KMS-11 (cell line): ENCODE results near the gene PARVG.

Source experiments
- H2AFZ ChIP-seq: fragments of 200-600 bp; sonication (generic); 2 replicates; pipeline ENCODE4 v1.6.1; 2016; ENCODE audit warnings: antibody characterized with exemption, mixed run types, low read depth
- H3K27ac ChIP-seq: fragments of 200-600 bp; sonication (generic); 2 replicates; pipeline ENCODE4 v1.6.1; 2016; ENCODE audit warnings: mild to moderate bottlenecking, mixed run types
- H3K27me3 ChIP-seq: fragments of 200-600 bp; sonication (generic); 2 replicates; pipeline ENCODE4 v1.6.1; 2017; ENCODE audit warnings: mild to moderate bottlenecking, low read depth, mixed run types, moderate library complexity; ENCODE audit not compliant: insufficient read depth
- H3K36me3 ChIP-seq: fragments of 200-600 bp; sonication (generic); 2 replicates; pipeline ENCODE4 v1.6.1; 2017; ENCODE audit warnings: mild to moderate bottlenecking, mixed run types; ENCODE audit not compliant: insufficient read depth
- H3K4me1 ChIP-seq: fragments of 200-600 bp; sonication (generic); 2 replicates; pipeline ENCODE4 v1.6.1; 2016; ENCODE audit warnings: mild to moderate bottlenecking, low read depth, mixed run types; ENCODE audit not compliant: poor library complexity, severe bottlenecking
- H3K4me2 ChIP-seq: fragments of 200-600 bp; sonication (generic); 2 replicates; pipeline ENCODE4 v1.7.0; 2016; ENCODE audit warnings: mild to moderate bottlenecking, mixed run types
- H3K4me3 ChIP-seq: fragments of 200-600 bp; sonication (generic); IDR thresholded peaks from 2 replicates; pipeline ENCODE4 v1.6.1; 2017; ENCODE audit warnings: low read depth, low read length, mixed read lengths; ENCODE audit not compliant: insufficient read depth
- H3K79me2 ChIP-seq: fragments of 200-600 bp; sonication (generic); 2 replicates; pipeline ENCODE4 v1.6.1; 2016; ENCODE audit warnings: low read depth, mixed run types; ENCODE audit not compliant: insufficient read depth
- H3K9ac ChIP-seq: fragments of 200-600 bp; sonication (generic); 2 replicates; pipeline ENCODE4 v1.6.1; 2016; ENCODE audit warnings: mild to moderate bottlenecking, mixed run types
- H4K20me1 ChIP-seq: fragments of 200-600 bp; sonication (generic); 2 replicates; pipeline ENCODE4 v1.6.1; 2016; ENCODE audit warnings: mild to moderate bottlenecking, mixed run types; ENCODE audit not compliant: insufficient read depth
- TF ChIP-seq, protein P1 (sequence below): fragments of 200-600 bp; sonication (generic); conservative IDR thresholded peaks from 2 replicates; pipeline ENCODE4 v1.6.1; 2017; ENCODE audit warnings: low read depth, mild to moderate bottlenecking, antibody characterized with exemption, low read length, moderate library complexity, mixed read lengths

PARVG gene

DNA sequence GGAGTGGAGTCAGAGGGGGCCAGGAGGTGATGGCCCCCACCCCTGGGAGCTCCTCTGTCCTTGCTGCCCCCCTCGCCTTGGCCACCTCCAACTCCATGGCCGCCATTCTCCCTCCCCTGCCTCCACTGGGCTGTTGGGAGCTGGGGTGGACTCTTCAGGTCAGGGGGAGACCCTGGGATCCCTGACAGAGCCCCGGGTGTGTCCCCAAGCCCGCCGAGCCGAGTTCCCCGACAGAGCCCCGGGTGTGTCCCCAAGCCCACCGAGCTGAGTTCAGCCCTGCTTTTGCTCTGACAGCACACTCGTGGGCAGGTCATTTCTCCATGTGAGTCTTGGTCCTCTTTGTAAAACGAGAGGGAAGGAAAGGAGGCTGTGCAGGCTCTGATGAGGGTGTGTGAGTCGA is 13.2 kb upstream of the PARVG start:
- H3K79me2 ChIP-seq = no peaks in the 10 kb centered on the region
- H3K27ac ChIP-seq = no peak overlapping the region
- H3K4me3 ChIP-seq = no peak overlapping the region
- no peaks in the 10 kb centered on the region for H4K20me1 ChIP-seq
- no peaks in the 10 kb centered on the region for H3K27me3 ChIP-seq
- TF ChIP-seq, protein P1, sequence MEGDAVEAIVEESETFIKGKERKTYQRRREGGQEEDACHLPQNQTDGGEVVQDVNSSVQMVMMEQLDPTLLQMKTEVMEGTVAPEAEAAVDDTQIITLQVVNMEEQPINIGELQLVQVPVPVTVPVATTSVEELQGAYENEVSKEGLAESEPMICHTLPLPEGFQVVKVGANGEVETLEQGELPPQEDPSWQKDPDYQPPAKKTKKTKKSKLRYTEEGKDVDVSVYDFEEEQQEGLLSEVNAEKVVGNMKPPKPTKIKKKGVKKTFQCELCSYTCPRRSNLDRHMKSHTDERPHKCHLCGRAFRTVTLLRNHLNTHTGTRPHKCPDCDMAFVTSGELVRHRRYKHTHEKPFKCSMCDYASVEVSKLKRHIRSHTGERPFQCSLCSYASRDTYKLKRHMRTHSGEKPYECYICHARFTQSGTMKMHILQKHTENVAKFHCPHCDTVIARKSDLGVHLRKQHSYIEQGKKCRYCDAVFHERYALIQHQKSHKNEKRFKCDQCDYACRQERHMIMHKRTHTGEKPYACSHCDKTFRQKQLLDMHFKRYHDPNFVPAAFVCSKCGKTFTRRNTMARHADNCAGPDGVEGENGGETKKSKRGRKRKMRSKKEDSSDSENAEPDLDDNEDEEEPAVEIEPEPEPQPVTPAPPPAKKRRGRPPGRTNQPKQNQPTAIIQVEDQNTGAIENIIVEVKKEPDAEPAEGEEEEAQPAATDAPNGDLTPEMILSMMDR = no peak
- no peak overlapping the region for H2AFZ ChIP-seq
- H3K36me3 ChIP-seq = no peaks in the 10 kb centered on the region
- no peak overlapping the region for H3K9ac ChIP-seq
- no peak overlapping the region for H3K4me2 ChIP-seq
- no peaks in the 10 kb centered on the region for H3K4me1 ChIP-seq

DNA sequence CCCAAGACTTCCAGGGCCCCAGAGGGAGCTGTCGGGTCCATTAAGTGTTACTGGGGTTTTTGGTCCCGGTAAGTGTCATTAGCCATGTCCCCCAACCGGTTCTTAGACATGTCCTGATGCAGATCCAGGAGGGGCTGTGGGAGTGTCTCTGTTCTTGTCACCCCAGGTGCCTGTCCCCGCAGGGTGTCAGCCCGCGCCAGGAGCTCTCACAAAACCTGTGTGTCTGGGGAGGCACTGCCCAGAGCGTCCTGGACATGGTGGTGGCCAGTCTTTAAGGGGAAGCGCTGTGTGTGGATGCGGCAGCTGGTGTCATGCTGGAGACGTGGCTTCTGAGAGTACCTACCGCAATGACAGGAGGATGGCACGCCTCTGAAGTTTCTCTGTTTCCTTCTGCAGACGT is 12.5 kb upstream of the PARVG start:
- Histone ChIP-seq H2AFZ (no peak overlapping the region), H3K9ac (no peak overlapping the region), H3K4me3 (no peak overlapping the region), H3K27ac (no peak overlapping the region), H3K36me3 (no peaks in the 10 kb centered on the region), H3K4me1 (no peaks in the 10 kb centered on the region), H3K4me2 (no peak overlapping the region), H3K27me3 (no peaks in the 10 kb centered on the region), H4K20me1 (no peaks in the 10 kb centered on the region), H3K79me2 (no peaks in the 10 kb centered on the region)
- TF ChIP-seq, protein P1 = no peak

DNA sequence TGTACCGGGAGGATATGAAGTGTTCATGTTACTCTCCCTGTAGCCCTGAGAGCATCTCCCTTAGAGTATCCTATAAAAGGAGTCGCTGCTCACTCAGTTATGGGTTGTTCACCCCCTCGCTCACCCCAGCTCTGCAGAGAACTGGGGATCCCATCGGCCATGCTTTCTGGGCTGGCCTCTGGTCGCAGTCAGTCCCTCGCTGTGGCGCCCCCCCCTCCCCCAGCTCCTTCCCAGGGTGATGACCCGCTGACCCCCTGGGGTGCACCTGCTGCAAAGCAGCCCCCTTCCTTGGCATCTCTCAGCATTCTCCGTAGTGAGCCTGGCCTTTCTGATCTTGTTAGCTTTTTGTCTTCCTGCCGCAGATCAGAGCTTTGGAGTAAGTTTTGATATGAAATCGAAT is 10.3 kb upstream of the PARVG start:
- H3K27me3 ChIP-seq = no peaks in the 10 kb centered on the region
- H3K4me3 ChIP-seq = no peak overlapping the region
- H3K4me2 ChIP-seq = no peak overlapping the region
- no peaks in the 10 kb centered on the region for H3K4me1 ChIP-seq
- H2AFZ ChIP-seq = no peak overlapping the region
- no peak overlapping the region for H3K9ac ChIP-seq
- H3K27ac ChIP-seq = no peak overlapping the region
- H3K36me3 ChIP-seq = no peaks in the 10 kb centered on the region
- TF ChIP-seq, protein P1 = no peak
- H3K79me2 ChIP-seq = no peaks in the 10 kb centered on the region
- H4K20me1 ChIP-seq = no peaks in the 10 kb centered on the region

DNA sequence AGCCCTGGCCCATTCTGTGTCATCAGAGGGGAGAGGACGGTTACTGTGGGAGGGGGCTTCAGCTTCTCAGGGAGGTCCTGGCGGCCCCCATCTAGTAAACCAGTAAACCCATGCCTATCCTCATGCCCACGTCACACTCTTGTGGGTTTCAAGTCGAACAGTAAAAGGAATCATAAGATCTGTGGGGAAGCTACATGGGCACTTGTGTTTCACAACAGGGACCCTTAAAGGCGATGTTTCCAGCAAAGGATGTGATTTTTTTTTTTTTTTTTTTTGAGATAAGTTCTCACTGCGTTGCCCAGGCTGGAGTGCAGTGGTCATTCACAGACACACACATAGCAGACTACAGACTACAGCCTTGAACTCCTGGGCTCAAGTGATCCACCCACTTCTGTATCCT is 9.2 kb upstream of the PARVG start:
- Histone ChIP-seq H3K4me3 (no peak overlapping the region), H3K9ac (no peak overlapping the region), H4K20me1 (no peaks in the 10 kb centered on the region), H3K4me2 (no peak overlapping the region), H3K4me1 (no peaks in the 10 kb centered on the region), H3K27ac (no peak overlapping the region), H3K27me3 (no peaks in the 10 kb centered on the region), H2AFZ (no peak overlapping the region), H3K36me3 (no peaks in the 10 kb centered on the region), H3K79me2 (no peaks in the 10 kb centered on the region)
- TF ChIP-seq, protein P1 = no peak
